Liver (tissue), 3 donors: ENCODE measurements around the gene MCM7.

Experiments used
- ATF3 ChIP-seq: IDR thresholded peaks from 2 replicates; pipeline ENCODE4 v1.6.1; 2016; ENCODE audit warnings: antibody characterized with exemption
- CTCF ChIP-seq: fragments of 150-350 bp; IDR thresholded peaks from 2 replicates; pipeline ENCODE4 v1.5.1; 2017; ENCODE audit warnings: improper control_type of control experiment, low read depth, low read length; ENCODE audit not compliant: missing input control
- EGR1 ChIP-seq, 2 donors: IDR thresholded peaks; 2 replicates each; pipeline ENCODE4 v1.6.1; 2016 to 2018; ENCODE audit warnings: antibody characterized with exemption in 2 of 2, low read depth in 2 of 2
- FOXA2 ChIP-seq: IDR thresholded peaks from 2 replicates; pipeline ENCODE4 v1.6.1; 2016; ENCODE audit warnings: antibody characterized with exemption
- GABPA ChIP-seq, 2 donors: IDR thresholded peaks in 1 of 2; conservative IDR thresholded peaks in 1 of 2; 2 replicates each; pipeline ENCODE4 v1.6.1; 2016; ENCODE audit warnings: antibody characterized with exemption in 2 of 2, mild to moderate bottlenecking in 1 of 2, moderate library complexity in 1 of 2
- JUND ChIP-seq, 2 donors: IDR thresholded peaks; 2 replicates each; pipeline ENCODE4 v1.6.1; 2016; ENCODE audit warnings: antibody characterized with exemption in 2 of 2
- MAX ChIP-seq: IDR thresholded peaks from 2 replicates; pipeline ENCODE4 v1.6.1; 2016; ENCODE audit warnings: antibody characterized with exemption
- NR2F2 ChIP-seq: IDR thresholded peaks from 2 replicates; pipeline ENCODE4 v1.6.1; 2016; ENCODE audit warnings: antibody characterized with exemption
- RAD21 ChIP-seq, 2 donors: IDR thresholded peaks; 2 replicates each; pipeline ENCODE4 v1.6.1; 2016; ENCODE audit warnings: antibody characterized with exemption in 2 of 2, mild to moderate bottlenecking in 2 of 2
- REST ChIP-seq: IDR thresholded peaks from 2 replicates; pipeline ENCODE4 v1.6.1; 2016; ENCODE audit warnings: antibody characterized with exemption, mild to moderate bottlenecking
- SP1 ChIP-seq: IDR thresholded peaks from 2 replicates; pipeline ENCODE4 v1.6.1; 2018; ENCODE audit warnings: antibody characterized with exemption, mild to moderate bottlenecking
- TAF1 ChIP-seq: conservative IDR thresholded peaks from 2 replicates; pipeline ENCODE4 v1.6.1; 2016; ENCODE audit warnings: antibody characterized with exemption, mild to moderate bottlenecking
- YY1 ChIP-seq: IDR thresholded peaks from 2 replicates; pipeline ENCODE4 v1.6.1; 2016; ENCODE audit warnings: antibody characterized with exemption, mild to moderate bottlenecking
- ZBTB33 ChIP-seq: IDR thresholded peaks from 2 replicates; pipeline ENCODE4 v1.6.1; 2016; ENCODE audit warnings: antibody characterized with exemption
- donor health status: healthy.
- donor health status: healthy.

GRCh38 chr7:100120733-100121036, 19.5 kb upstream of the MCM7 start:
- TF ChIP-seq CTCF (no peak), YY1 (no peak), TAF1 (no peak), ZBTB33 (no peak), JUND (IDR thresholded peaks at IDR 0.05) (no peak), SP1 (no peak), GABPA (IDR thresholded peaks at IDR 0.05 in 1 of 2, conservative IDR thresholded peaks at IDR 0.05 in 1 of 2) (no peak), MAX (no peak), ATF3 (no peak), REST (no peak), EGR1 (IDR thresholded peaks at IDR 0.05; ENCODE audit: low read depth in 2 of 2) (no peak), FOXA2 (no peak), RAD21 (IDR thresholded peaks at IDR 0.05) (no peak), NR2F2 (no peak)
